Activated CD4-positive, alpha-beta T cell treated with anti-CD3 and anti-CD28 coated beads, Interleukin-2, amount 50 U/mL, for 16 hours (primary cell): ENCODE results near the gene MLH1.

Experiments used
- DNase-seq: peaks from one replicate; pipeline ENCODE4 v3.0.0-alpha.2; 2020

MLH1 gene

GRCh38 chr3:37096288-37096687 lies 103.0 kb downstream of the MLH1 start:
- DNase-seq, result no peak

GRCh38 chr3:37096975-37097374 lies 103.7 kb downstream of the MLH1 start:
- no peak for DNase-seq

- no peak for DNase-seq
These were observed 104.5 kb downstream of the MLH1 start for GRCh38 chr3:37097776-37098175.

- no peak for DNase-seq
These were observed 105.6 kb downstream of the MLH1 start for GRCh38 chr3:37098884-37099283.

GRCh38 chr3:37099469-37099868 lies 106.2 kb downstream of the MLH1 start:
- DNase-seq, result no peak

GRCh38 chr3:37100411-37100810 lies 107.1 kb downstream of the MLH1 start:
- DNase-seq, result no peak
